ENCODE data around the gene TTL.
"Not testable (repeated sequence)": the region's sequence is repeated elsewhere in the genome, so short reads cannot be mapped to it uniquely, and the experiment has no call there.

Gene TTL

DNA sequence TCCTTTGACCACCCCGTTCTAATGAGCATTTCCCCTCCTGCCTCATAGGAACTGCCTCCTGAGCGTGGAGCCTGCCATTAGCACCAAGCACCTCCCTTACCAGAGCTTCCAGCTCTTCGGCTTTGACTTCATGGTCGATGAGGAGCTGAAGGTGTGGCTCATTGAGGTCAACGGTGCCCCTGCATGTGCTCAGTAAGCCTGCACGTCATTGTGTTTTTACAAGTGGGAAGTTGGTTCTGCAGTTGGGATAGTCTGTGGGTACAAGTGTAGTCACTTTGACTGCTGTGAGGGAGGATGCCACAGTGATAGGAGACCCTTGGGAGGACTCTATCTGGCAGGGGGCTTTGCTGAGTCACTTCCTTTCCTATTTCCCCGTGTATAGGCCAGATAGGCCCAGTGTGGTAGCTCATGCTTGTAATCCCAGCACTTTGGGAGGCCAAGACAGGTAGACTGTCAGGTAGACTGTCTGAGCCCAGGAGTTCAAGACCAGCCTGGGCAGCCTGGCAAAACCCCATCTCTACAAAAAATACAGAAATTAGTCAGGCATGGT, 38.4 kb downstream of the TTL start:
- no peak for DNase-seq (ENCODE audit: low spot score)

DNA sequence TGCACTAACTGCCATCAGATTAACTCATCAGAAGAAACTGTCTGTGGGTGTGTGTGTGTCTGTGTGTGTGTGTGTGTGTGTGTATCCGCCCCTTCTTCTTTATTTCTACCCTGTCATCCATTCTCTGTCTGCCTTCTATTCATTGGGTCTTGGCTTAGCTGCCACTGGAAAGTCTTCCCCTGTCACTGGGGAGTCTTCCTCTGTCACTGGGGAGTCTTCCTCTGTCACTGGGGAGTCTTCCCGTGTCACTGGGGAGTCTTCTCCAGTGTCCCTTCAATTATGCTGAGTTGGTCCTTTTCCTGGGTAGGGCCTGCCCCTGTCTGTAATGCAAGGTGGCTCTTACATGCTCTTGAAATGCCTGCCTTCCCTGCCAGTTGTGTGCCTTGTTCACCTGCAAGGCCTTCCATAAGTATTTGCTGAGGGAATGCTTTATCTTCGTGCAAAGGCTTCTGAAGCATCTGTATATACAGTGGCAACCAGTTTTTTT, 41.4 kb downstream of the TTL start:
- no peak for DNase-seq (ENCODE audit: low spot score)

DNA sequence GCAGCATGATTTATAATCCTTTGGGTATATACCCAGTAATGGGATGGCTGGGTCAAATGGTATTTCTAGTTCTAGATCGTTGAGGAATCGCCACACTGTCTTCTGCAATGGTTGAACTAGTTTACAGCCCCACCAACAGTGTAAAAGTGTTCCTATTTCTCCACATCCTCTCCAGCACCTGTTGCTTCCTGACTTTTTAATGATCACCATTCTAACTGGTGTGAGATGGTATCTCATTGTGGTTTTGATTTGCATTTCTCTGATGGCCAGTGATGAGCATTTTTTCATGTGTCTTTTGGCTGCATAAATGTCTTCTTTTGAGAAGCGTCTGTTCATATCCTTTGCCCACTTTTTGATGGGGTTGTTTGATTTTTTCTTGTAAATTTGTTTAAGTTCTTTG, 42.3 kb downstream of the TTL start:
- not testable (repeated sequence) for DNase-seq (ENCODE audit: low spot score)

DNA sequence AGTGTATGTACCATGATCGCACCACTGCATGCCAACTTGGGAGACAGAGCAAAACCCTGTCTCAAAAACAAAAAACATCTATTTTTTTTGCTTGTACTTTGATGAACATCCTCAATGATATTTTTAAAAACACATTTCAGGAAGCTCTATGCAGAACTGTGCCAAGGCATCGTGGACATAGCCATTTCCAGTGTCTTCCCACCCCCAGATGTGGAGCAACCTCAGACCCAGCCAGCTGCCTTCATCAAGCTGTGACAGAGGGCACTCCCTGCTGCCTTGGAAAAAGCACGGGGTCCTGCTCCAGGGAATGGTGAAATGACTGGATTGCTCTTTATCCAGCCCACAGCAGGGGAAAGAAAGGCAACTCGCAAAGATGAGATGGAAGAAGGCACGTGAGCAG, 46.6 kb downstream of the TTL start:
- no peak for DNase-seq (ENCODE audit: low spot score)

DNA sequence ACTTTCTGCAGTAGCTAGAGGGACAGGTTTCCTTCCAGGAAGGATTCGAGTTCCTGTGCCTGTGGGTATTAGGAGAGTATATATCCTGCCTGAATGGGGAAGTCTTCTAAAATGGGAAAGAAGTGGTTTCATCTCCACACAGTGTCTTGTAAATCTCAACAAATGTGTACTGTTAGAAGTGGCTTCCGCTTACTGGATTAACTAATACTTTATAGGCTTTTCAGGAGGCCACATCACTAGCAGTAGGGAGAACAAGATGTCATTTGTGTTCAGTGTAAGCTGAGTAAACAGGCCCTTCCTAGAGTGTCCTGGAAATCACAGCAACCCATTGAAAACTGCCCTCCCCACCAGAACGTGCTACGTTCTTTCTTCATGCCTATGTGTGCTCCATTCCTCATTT, 47.8 kb downstream of the TTL start:
- DNase-seq (ENCODE audit: low spot score): no peak

DNA sequence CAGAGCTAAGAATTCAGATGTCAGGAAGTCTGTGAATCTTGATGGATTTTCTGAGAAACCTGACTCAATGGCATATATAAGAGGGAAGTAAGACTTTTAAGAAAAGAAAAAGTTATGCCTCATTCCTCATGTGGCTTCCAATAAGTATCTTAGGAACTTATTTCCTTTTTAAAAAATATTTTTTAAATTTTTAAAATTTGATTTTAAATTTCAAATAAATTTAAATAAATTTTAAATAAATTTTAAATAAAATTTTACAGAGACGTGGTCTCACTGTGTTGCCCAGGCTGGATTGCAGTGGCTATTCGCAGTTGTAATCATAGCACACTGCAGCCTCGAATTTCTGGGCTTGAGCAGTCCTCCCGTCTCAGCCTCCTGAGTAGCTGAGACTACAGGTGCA, 48.8 kb downstream of the TTL start:
- DNase-seq (ENCODE audit: low spot score): no peak

DNA sequence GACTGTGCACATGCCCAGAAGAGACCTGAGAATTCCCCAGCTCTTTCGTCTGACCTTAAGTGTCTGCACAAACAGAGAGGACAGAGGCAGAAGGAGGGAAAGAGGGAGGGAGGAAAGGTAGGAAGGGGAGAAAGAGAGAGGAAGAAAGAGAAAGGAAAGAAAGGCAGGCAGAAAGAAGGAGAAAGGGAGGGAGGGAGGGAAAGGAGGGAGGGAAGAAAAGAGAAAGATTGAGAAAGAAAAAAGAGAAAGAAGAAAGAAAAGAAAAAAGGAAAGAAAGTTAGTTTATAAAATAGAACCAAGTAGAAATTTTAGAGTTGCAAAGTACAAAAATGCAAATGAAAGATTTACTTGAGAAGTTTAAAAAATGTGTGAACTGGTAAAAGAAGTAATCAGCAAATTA, 52.9 kb downstream of the TTL start:
- no peak for DNase-seq (ENCODE audit: low spot score)

DNA sequence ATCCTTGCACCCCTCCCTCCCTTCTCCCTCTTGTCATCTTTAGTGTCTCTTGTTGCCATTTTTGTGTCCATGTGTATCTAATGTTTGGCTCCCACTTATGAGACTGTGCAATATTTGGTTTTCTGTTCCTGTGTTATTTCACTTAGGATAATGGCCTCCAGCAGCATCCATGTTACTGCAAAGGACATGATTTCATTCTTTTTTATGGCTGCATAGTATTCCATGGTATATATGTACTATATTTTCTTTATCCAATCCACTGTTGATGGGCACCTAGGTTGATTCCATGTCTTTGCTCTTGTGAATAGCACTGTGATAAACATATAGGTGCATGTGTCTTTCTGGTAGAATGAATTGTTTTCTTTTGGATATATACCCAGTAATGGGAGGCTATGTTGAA, 54.7 kb downstream of the TTL start:
- not testable (repeated sequence) for DNase-seq (ENCODE audit: low spot score)

DNA sequence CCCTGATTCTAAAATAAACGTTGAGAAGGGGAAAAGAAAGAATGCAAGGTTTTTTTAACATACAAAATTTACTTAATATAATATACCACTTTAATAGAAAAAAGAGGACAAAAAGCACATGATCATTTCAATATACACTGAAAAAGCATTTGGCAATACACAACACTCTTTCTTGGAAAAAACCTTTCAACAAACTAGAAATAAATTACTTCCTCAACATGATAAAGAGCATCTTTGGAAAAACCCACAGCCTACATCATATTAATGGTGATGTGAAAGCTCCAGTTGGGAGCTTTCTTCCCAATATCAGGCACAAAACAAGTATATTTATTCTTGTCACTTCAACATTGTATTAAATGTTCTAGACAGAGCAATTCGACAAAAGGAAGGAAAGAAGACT, 57.4 kb downstream of the TTL start:
- DNase-seq (ENCODE audit: low spot score): no peak

DNA sequence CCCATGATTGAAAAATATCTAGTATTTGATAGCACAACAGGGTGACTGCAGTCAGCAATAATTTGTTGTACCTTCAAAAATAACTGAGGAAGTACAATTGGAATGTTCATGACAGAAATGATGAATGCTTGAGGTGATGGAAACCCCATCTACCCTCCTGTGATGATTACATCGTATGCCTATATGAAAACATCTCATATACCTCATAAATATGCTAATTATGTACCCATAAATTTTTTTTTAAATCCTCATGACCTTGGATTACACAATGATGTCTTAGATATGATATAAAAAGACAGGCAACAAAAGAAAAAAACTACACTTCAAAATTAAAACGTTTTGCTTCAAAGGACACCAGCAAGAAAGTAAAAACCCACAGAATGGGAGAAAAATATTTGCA, 59.0 kb downstream of the TTL start:
- no peak for DNase-seq (ENCODE audit: low spot score)

DNA sequence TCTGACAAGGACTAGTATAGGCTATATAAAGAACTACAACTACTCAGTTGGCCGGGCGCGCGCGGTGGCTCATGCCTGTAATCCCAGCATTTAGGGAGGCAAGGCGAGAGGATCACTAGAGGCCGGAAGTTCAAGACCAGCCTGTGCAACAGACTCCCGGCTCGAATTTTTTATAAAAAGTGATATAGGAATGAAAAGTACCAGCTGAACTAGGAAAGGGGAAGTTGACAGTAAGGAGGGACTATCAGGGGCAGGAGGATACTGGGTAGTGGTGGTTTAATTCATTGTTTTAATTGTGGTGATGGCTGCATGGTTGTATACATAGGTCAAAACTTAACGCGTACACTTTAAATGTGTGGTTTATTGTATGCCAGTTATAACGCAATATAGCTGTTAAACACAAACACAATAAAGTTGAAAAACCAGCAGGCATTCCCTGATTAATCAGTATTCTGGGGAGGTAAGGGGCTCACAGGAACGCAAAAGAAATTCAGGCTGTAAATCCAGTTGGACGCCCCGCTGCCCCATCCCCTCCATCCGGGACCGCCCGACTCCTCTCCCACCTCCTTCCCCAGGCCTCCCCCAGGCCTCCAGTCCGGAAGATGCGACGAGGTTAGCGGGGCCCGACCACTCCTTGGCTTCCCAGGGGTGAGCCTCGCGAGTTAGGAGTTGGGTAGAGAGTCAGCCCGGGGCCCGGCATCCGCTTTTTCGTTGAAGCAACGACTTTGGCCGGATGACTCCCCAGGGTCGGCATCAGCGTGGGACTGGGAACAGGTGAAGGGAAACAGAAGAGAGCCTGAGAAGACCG, 59.6 kb downstream of the TTL start:
- DNase-seq (ENCODE audit: low spot score): peak; percentile 61

DNA sequence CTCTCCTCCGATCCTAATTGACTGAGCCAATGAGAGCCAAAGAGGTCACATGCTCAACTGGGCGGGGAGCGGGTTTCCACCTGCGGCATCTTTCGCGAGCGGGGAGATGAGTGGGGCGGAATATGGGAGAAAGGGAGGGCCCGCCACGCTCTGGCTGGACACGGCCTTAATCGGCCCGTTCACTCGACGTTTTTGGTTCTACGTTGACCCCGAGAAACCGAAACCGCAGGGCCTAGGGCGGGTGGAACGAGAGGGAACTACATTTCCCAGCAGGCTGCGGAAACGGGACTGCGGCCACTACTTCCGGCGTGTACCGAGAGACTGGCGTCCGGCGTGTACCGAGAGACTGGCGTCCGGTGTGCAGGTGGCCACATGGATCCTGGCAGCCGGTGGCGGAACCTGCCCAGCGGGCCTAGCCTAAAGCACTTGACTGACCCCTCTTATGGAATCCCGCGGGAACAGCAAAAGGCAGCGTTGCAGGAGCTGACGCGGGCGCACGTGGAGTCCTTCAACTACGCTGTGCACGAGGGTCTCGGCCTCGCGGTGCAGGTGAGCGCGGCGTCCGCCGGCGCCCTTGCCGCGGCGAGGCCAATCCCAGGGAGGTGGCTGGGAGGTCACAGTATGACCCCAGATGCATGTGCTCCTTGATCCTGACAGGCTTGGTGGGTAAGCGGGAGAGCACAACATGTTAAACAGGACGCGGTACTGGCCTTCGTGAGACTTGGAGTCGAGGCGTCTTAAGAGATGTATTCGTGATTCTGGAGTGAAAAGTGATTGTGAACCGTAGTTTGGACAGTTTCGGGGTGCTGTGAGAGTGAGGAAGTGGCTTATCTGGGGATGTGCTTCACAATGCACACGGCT, 60.4 kb downstream of the TTL start, which contains the start of gene POLR1B:
TSS of gene POLR1B (plus strand) at position 343 of the 861 bp plus-strand sequence. CDS start at position 373, 30 bp downstream.
- peak; percentile 74 for DNase-seq (ENCODE audit: low spot score)

DNA sequence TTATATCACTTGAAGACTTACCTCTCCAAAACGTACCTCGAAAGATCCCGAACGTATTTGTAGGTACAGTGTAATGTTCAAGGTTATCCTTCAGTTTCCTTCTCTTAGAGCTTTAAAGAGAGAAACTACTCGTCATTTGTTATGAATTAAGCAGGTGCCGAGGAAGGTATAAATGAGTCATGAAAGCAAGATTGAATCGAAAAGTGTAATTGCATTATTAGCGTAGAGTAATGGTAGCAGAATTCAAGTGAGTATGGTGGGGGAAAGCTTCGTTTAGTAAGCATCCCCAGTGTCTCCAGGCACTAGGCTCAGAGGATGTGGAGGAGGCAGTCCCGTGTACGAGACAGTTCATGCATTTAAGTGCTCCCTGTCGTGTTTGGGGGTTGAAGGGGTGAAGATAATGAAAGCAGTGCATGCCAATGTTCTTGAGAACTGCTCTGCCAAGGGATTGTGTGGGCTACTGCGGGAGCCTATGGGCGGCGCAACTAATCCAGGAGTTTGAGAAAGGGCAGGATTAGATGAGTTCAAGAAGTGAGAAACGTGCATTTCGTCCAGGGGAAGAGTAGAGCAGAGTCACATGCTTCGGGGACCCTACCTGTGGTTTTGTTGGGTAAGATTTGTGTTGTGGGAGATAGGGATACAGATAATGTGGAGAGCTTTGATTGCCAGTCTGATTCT, 61.2 kb downstream of the TTL start:
- DNase-seq (ENCODE audit: low spot score): peak; percentile 8

DNA sequence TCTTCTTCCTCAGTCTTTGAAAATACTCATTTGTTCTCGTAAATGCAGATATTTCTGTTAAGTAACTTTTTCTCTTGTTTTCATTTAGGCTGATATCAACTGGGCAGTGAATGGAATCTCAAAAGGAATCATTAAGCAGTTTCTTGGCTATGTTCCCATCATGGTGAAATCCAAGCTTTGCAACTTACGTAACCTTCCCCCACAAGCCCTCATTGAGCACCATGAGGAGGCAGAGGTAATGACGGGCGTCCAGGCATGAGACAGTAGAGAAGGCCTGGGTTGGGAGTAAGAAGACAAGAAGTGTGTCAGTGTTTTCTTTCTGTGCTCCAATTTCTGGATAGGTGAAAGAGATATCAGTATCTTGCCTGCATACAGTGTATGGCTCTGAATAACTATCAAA, 65.4 kb downstream of the TTL start:
- no peak for DNase-seq (ENCODE audit: low spot score)

DNA sequence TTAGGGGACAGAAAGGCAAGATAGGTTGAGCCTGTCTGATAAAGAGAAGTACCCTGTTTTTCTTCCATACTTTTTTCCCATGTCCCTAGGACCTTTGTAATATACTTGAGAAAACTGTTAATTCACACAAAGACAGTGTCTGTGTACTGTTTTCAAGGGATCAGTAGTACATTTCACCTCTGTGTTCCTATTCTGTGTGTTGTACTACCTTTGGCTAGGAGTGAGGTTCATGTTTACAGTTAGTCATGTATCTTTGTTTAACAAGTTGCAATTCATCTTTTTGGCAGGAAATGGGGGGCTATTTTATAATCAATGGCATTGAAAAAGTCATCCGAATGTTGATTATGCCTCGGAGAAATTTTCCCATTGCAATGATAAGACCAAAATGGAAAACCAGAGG, 67.0 kb downstream of the TTL start:
- no peak for DNase-seq (ENCODE audit: low spot score)

DNA sequence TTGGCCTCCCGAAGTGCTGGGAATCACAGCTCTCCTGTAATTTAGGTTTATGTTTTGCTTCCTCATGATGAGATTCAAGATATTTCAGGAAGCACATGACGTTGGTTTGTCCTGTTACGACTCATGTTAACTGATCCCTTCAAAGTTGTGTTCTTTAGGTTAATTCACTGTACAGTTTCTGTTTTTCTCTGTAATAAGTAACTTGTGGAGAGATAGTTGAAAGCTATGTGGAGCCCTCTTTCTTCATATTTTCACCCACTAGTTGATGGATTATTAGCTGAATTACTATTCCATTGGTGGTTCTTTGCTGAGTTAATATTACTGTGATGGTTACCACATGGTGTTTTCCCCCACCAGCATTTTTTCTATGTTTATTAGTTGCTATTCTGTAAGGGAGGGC, 84.1 kb downstream of the TTL start:
- no peak for DNase-seq (ENCODE audit: low spot score)

DNA sequence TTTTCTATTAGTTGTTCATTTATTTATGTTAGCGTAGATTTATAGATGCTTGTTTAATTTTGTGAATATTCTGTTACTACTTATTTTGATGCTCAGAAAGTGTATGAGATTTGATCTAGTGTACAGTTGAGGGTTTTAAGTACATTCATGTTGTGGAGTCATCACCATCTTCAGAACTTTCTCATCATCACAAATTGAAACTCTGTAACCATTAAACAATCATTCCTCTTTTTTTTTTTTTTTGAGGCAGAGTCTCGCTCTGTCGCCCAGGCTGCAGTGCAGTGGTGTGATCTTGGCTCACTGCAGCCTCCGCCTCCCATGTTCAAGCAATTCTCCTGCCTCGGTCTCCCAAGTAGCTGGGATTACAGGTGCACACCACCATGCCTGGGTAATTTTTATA, 84.6 kb downstream of the TTL start:
- DNase-seq (ENCODE audit: low spot score): not testable (repeated sequence)

DNA sequence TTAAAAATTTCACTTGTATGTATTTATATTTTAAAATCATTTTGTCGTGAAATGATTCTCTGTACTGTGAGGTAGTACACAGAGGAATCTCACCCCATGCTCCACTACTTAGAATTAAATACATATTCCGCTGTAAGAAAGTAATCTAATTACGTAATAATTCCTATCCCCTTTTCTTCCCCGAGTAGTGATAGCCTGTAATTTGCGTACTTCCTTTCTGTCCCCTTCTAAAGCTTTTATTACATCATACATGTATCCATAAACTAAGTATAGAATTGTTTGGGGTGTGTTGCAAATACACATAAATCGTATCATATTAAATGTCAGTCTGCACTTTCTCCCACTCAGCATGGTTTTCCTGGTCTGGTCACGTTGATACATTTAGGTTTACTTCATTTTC, 90.0 kb downstream of the TTL start:
- DNase-seq (ENCODE audit: low spot score): no peak

DNA sequence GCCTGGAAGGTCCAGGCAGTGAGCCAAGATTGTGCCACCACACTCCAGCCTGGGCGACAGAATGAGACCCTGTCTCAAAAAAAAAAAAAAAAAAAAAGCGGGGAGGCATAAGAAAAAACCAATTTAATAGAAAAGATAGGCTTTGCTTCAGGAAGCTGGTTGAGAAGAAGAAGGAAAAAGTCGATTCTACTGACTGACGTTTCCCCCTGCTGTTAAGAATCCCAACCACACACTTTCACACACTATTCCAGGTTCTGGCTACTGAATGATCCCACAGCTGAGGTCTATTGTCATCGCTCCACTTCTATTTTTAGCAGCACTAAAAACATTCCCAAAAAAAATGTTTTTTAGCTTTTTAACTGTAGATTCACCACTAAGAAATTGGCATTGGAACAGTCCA, 95.8 kb downstream of the TTL start:
- no peak for DNase-seq (ENCODE audit: low spot score)

DNA sequence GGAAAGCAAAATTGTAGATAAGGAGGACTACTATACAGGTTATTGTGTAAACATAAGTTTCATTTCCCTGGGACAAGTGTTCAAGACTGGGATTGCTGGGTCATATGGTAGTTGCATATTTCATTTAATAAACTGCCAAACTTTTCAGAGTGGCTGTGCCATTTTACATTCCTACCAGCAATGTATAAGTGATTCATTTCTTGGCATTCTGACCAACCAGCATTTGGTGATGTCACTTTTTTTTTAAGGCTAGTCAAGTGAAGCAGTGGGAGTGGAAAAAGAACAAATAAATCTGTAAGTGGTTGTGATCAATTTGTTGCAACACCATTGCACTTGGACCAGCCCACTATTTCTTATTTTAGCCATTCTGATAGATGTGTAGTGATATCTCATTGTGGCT, 97.3 kb downstream of the TTL start:
- no peak for DNase-seq (ENCODE audit: low spot score)

DNA sequence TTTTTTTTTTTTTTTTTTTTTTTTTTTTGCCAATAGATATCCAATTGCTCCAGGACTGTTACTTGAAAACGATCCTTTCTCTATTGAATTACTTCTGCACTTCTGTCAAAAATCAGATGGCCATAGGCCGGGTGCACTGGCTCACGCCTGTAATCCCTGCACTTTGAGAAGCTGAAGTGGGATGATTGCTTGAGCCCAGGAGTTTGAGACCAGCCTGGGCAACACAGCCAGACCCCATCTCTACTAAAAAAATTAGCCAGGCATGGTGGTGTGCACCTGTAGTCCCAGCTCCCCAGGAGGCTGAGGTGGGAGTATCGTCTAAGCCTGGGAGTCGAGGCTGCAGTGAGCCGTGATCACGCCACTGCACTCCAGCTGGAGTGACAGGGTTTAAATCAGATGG, 98.1 kb downstream of the TTL start:
- DNase-seq (ENCODE audit: low spot score): no peak

DNA sequence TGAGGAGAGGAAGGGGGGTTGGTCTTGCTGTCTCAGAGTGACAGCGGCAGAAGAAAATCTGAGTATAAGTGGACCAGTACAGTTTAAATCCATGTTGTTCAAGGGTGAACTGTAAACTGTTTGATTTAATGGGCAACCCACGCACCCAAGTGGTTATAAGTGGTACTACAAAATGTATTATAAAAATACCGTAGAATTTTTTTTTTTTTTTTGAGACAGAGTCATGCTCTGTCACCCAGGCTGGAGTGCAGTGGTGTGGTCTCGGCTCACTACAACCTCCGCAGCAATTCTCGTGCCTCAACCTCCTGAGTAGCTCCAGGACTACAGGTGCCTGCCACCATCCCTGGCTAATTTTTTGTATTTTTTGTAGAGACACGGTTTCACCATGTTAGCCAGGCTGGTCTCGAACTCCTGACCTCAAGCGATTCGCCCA, 100.4 kb downstream of the TTL start:
- DNase-seq (ENCODE audit: low spot score): peak; percentile 77
